Stomach (tissue), 4 donors: Measurements from ENCODE around the gene METTL3.

Source experiments
- POLR2AphosphoS5 ChIP-seq, 3 donors: sonication (generic); formaldehyde crosslinking; IDR thresholded peaks; one replicate each; pipeline ENCODE4 v1.6.1; 2016; ENCODE audit warnings: antibody characterized with exemption in 3 of 3
- TF ChIP-seq, protein P1 (sequence below), 7 experiments: fragments of 450-650 bp in 4 of 7; fragments of 200-600 bp in 3 of 7; sonication (generic) in 3 of 7; IDR thresholded peaks; one replicate each; pipeline ENCODE4 v1.5.1; 2016 to 2019; ENCODE audit warnings: antibody characterized with exemption in 7 of 7, control low read depth in 2 of 7, mild to moderate bottlenecking in 1 of 7

DNA sequence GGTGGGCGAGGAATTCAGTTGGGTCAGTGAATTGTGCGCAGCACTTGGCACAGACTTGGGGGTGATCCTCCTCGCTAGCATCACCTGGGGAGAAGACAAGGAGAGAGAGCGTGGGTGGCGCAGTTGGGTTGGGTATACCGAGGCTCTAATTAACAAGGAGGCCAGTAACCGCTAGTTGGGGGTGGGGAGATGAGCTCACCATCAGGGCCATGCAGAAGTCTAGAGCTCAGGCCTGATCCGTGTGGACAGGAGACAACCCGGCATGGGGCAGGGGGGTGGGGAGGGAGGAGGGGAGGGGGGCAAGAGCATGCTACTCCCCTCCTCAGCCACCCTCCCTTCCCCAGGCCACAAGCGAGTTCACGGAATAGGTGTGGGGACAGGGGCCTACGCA lies 14.4 kb upstream of the METTL3 start:
- TF ChIP-seq, protein P1, sequence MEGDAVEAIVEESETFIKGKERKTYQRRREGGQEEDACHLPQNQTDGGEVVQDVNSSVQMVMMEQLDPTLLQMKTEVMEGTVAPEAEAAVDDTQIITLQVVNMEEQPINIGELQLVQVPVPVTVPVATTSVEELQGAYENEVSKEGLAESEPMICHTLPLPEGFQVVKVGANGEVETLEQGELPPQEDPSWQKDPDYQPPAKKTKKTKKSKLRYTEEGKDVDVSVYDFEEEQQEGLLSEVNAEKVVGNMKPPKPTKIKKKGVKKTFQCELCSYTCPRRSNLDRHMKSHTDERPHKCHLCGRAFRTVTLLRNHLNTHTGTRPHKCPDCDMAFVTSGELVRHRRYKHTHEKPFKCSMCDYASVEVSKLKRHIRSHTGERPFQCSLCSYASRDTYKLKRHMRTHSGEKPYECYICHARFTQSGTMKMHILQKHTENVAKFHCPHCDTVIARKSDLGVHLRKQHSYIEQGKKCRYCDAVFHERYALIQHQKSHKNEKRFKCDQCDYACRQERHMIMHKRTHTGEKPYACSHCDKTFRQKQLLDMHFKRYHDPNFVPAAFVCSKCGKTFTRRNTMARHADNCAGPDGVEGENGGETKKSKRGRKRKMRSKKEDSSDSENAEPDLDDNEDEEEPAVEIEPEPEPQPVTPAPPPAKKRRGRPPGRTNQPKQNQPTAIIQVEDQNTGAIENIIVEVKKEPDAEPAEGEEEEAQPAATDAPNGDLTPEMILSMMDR (IDR thresholded peaks at IDR 0.05), result no peak
- no peak for TF ChIP-seq POLR2AphosphoS5 (IDR thresholded peaks at IDR 0.05)
